ENCODE data around the gene UAP1L1. TPM values are rescaled to one million over a fixed set of nuclear protein-coding genes. Genes with fewer than 3 reads are reported as not detected.
"Not testable (repeated sequence)": the region's sequence is repeated elsewhere in the genome, so short reads cannot be mapped to it uniquely, and the experiment has no call there.

The UAP1L1 gene
- total RNA-seq, 1 experiment from 2014 or later: 12.4 TPM

DNA sequence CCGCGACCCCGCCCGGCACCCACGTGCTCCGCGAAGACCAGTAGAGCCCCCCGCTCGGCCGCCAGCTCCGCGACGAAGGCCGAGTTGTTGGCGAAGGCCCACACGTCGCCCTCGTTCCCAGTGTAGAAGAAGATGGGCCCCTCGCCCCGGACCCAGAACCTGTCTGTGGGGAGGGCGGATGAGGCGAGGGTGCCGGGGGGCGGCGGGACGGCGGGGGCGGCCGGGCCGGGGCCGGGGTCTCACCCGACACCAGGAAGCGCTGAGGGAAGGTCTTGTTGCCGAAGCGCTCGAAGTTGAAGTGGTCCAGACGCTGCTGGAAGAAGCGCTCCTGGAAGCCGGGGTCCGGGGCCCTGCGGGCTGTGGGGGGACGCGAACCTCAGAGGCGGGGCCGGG is 36.9 kb downstream of the UAP1L1 start:
- no peak for DNase-seq (ENCODE audit: low read depth)

DNA sequence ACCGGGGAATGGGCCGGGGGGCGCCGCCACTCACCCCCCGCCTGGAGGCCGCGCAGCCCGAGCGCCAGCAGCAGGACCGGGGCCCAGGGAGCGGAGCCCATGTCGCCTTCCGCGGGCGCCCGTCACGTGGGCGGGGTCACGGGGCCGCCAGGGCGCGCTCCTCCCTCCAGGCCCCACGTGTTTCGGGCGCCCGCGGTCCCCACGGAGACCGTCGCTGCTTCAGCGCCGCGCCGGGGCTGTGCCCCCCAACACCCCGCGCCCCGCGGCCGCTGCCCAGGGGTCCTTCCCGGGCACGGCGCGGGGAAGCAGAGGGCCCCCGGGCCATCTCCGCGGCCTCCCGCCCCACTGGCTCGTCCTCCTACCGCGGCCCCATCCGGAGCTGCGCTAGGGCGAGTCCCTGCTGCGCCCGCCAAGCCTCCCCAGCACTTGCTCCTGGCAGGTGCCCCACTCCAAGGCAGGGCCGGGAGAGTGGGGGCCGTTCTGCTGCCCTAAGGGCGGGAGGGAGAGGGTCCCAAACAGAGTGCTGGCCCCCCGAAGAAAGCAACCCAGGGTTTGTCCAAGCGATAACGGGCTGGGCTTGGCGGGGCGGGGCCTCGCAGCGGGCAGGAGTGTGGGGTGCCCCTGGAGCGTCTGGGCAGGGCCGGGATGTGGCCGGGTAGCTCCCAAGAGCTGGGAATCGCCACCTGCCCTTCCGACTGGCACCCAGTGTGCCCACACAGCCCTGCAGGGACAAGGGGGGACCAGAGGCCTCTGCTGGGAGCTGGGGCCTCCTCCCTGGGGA is 37.5 kb downstream of the UAP1L1 start, which contains the start of gene DPP7:
DPP7 (minus strand) TSS at position 121 of the 781 bp plus-strand sequence; CDS start at position 101, 20 bp downstream.
- peak; percentile 79 for DNase-seq (ENCODE audit: low read depth)

DNA sequence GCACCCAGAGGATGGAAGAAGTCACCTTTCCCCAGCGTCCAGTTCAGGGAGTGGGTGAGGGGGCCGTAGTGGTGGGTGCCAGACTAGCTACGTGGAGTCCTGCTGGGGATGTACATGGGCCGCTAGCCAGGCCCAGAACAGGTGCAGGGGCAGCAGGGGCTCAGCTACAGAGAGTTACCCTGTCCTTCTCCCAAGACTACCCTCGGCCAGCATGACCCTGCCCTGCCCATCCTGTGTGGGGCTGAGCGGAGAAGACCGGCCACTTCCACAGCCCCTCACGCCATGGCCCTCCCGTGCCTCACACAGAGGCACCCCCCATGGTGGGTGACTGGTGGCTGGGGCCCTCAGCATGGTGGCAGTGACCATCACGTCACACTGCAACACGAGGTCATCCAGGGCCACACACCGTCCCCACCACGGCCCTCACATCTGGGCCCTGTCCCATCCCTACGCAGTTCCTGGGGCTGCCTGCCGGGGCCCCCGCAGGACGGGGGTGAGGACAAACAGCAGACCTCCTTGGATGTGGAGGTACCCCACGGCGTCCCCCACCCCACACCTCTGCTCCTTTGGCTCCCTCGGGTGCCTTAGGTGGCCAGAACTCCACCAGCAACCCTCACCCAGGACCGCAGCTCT is 38.2 kb downstream of the UAP1L1 start:
- DNase-seq (ENCODE audit: low read depth): peak; percentile 17

DNA sequence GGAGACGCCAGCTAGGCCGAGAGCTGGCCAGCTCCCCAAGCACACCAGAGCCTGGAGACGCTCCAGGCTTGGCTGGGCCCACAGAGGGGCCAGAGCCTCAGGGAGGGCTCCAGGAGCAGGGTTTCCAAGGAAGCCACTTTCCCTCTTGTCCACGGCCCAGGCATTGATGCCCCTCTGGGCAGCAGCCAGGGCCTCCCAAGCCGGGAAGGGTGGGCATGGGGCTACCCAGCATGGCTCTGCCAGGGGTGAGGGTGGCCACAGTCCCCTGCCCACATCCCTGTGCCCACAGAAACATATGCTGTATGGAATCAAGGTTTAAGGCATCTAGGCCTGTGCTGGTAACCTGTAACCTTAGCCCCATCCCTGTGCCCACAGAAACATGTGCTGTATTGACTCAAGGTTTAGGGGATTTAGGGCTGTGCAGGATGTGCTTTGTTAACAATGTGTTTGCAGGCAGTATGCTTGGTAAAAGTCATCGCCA is 38.8 kb downstream of the UAP1L1 start:
- no peak for DNase-seq (ENCODE audit: low read depth)

DNA sequence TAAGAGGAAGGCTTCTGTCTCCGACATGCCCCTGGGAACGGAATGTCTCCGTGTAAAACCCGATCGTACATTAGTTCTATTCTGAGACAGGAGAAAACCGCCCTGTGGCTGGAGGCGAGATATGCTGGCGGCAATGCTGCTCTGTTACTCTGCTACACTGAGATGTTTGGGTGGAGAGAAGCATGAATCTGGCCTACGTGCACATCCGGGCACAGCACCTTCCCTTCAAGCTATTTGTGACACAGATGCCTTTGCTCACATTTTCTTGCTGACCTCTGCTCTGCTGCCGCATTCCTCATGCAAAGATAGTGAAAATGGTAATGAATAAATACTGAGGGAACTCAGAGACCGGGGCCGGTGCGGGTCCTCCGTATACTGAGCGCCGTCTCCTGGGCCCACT is 39.4 kb downstream of the UAP1L1 start:
- peak; percentile 17 for DNase-seq (ENCODE audit: low read depth)

DNA sequence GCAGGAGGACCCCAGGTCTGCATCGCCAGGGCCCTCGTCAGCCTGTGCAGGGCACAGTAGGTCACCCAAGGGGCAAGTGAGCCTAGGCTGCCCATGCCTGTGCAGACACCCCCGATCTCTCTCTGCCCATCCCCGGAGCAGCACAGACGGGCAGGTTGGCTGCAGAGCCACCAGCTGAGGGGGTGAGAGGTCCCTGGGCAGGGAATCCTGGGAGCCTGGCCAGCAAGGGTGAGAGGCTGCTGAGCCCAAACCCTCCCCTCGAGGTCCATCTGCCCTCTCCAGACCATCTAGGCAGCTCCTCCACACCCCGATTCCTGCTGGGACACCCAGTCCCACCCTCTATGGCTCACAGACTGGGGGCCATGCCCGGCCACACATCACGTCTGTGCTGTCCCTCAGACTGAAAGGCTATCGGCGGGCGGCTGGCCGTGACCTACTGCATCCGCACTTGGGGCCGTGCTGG is 40.0 kb downstream of the UAP1L1 start:
- DNase-seq (ENCODE audit: low read depth): no peak

DNA sequence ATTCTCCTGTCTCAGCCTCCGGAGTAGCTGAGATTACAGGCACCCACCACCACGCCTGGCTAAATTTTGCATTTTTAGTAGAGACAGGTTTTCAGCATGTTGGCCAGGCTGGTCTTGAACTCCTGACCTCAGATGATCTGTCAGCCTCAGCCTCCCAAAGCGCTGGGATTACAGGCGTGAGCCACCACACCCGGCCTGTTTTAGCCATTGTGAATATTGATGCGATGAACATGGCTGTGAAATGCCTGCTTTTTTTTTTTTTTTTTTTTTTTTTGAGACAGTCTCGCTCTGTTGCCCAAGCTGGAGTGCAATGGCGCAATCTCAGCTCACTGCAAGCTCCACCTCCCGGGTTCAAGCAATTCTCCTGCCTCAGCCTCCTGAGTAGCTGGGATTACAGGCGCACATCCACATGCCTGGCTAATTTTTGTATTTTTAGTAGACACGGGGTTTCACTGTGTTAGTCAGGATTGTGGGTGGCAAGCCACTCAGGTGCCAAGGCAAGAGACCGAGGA is 40.8 kb downstream of the UAP1L1 start:
- DNase-seq (ENCODE audit: low read depth): not testable (repeated sequence)

DNA sequence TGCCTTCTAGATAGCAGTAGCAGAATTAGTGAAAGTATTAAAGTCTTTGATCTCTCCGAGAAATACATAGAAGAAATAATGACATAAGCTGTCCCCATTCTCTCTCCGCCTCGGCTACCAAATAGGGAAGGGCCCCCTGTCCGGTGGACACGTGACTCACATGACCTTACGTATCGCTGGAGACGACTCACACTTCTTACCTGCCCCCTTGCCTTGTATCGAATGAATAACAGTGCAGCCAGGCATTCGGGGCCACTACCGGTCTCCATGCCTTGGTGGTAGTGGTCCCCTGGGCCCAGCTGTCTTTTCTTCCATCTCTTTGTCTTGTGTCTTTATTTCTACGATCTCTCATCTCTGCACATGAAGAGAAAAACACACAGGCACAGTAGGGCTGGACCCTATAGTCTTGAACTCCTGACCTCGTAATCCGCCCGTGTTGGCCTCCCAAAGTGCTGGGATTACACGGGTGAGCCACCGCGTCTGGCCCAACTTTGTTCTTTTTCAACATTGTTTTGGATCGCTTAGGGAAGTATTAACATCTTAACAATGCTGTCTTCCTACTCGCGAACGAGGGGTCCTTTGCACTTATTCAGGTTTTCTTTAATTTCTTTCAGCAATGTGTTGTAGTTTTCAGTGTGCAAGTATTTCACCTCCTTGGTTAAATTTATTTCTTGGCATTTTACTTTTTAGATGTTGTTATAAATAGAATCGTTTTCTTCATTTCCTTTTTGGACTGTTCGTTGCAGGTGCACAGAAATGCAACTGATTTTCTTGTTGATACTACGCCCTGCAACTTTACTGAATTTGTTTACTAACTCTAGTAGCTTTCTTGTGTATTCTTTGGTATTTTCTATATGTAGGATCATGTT is 44.8 kb downstream of the UAP1L1 start:
- DNase-seq (ENCODE audit: low read depth): not testable (repeated sequence)

DNA sequence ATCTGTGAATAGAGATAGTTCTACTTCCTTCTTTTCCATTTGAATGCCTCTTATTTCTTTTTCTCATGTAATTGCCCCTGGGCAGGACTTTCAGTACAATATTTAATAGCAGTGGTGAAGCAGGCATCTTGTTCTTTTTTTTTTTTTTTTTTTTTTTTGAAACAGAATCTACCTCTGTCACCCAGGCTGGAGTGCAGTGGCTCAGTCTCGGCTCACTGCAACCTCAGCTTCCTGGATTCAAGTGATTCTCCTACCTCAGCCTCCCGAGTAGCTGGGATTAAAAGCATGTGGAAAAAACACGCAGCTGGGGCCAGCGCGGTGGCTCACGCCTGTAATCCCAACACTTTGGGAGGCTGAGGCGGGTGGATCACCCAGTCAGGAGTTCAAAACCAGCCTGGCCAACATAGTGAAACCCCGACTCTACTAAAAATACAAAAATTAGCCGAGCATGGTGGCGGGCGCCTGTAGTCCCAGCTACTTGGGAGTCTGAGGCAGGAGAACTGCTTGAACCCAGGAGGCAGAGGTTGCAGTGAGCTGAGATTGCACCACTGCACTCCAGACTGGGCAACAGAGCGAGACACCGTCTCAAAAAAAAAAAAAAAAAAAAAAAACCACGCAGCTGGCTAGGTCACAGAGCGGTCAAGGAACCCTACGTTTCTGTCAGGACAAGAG is 45.6 kb downstream of the UAP1L1 start:
- not testable (repeated sequence) for DNase-seq (ENCODE audit: low read depth)

DNA sequence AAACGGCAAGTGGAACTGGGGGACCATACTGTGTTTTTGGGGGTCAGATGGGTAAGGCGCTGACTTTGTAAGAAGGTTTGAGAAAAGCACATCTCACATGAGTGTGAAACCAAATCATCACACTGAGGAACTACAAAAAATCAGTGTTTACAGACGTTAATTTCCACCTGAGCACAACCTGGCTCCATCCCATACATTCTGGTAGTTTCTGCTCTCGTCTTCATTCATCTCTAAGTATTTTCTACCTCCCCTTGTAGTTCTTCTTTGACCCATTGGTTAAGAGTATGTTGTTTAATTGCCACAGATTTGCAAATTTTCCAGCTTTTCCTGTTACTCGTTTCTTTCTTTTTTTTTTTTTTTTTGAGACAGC is 46.1 kb downstream of the UAP1L1 start:
- no peak for DNase-seq (ENCODE audit: low read depth)

DNA sequence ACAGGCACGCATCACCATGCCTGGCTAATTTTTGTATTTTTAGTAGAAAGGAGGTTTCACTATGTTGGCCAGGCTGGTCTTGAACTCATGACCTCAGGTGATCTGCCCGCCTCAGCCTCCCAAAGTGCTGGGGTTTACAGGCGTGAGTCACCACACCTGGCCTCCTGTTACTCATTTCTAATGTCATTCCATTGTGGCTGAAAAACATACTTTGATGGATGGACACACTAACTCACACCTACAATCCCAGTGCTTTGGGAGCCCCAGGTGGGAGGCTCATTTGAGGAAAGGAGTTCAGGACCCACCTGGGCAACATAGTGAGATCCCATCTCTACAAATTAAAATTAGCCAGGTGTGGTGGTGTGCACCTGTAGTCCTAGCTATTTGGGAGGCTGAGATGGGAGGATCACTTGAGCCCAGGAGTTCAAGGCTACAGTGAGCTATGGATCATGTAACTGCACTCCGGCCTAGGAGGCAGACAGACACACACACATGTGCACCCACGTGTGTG is 46.7 kb downstream of the UAP1L1 start:
- not testable (repeated sequence) for DNase-seq (ENCODE audit: low read depth)

DNA sequence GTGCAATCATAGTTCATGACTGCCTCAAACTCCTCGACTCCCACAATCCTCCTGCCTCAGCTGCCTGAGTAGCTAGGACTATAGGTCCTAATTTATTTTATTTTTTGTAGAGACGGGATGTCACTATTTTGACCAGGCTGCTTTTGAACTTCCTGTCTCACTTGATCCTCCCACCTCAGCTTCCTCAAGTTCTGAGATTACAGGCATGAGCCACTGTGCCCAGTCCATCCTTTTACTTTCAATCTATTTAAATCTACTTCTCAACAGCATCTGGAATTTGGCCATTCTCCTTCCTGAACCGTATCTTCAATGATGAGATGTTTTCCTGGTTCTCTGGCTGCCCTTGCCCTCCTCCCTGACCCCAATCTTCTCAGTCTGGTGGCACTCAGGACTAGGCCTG is 49.5 kb downstream of the UAP1L1 start:
- no peak for DNase-seq (ENCODE audit: low read depth)

DNA sequence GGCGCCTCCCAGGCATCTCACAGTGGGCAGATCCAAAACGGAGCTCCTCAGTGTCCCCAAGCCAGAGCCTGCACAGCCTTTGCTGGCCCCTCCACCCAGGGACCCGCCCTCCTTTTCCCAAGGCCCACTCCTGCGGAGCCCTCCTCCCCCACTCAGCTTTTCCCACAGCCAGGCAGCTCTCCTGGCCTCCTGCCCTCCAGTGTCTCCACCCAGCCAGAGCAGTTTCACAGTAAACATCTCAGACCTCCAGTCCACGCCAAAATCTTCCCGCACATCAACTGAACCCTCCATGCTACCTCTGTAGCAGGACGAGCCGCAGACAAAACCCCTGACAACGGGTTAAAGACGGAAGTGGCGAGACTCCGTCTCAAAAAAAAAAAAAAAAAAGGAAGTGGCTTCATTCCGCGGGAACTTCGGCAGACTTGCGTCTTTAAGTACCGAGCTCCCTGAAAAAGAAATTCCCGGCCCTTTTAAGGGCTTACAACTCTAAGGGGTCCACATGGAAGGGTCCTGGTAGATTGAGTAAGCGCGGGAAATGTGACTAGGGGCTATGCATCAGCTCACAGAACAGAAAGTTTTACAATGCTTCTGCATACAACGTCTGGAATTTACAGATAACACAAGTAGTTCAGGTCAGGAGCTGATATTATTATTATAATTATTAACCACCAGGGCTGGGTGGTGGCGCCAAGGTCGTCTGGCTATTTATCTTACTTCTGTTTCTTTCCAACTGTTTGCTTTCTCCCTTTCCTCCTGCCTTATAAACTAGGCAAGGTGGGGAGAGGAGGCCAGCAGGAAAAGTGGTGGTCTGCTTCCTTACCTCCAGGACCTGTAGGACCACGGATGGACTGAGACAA is 50.2 kb downstream of the UAP1L1 start:
- no peak for DNase-seq (ENCODE audit: low read depth)

DNA sequence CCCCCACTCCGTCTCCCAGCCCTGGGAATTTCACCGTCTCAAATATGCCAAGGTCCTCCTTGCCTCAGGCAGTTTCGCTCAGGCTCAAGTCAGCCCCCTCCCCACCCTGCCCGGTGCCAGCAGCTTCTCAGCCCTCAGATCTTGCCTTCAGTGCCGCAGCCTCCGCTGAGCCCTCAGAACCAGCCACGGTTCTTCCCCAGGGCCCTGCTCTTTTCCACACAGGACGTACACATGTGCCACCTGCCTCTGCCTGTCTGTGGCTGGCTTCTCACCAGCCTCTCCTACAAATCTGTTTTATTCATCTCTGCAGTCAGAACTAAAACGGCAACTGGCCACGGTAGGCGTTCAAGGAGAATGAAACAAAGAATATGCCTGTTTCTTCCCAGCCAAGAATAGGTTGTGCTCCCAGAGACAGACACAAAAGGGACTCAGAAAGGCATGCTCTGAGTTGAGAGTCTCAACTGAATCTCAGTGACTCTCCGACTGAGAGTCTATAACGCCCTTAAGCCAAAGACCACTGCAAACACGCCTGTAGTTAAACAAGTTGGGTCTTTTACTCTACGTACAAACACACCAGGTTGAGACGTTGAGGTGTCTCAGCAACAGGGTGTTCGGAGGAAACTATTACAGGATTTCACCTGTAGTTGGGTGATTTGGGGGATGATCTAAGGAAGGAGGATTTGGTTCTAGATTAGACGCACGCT is 51.0 kb downstream of the UAP1L1 start:
- DNase-seq (ENCODE audit: low read depth): no peak

DNA sequence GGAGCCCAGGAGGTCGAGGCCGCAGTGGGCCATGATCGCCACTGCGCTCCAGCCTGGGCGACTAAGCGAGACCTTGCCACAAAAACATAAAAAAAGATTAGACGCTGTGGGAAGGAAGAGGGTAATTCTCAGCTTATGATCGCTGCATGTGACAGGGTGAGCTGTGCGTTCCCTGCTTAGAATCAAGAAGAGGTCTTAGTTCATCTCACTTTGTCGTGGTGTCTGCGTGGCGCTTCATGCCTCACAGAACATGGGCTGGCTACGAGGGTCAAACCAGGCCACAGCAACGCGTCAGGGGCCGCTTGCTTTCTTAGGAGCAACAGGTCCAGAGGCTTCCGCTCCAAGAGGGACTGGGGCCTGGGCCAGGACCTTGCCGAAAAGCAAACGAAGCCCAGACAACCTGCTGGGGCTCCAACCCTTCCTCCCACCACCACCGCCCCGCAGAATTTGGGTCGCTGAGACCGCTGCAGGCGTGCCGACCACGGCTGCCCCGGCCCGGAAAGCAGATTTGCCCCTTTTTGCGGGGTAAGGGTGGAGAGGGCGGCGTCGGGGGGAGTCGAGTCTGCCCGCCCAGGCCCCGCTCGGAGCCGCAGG is 51.6 kb downstream of the UAP1L1 start:
- no peak for DNase-seq (ENCODE audit: low read depth)

DNA sequence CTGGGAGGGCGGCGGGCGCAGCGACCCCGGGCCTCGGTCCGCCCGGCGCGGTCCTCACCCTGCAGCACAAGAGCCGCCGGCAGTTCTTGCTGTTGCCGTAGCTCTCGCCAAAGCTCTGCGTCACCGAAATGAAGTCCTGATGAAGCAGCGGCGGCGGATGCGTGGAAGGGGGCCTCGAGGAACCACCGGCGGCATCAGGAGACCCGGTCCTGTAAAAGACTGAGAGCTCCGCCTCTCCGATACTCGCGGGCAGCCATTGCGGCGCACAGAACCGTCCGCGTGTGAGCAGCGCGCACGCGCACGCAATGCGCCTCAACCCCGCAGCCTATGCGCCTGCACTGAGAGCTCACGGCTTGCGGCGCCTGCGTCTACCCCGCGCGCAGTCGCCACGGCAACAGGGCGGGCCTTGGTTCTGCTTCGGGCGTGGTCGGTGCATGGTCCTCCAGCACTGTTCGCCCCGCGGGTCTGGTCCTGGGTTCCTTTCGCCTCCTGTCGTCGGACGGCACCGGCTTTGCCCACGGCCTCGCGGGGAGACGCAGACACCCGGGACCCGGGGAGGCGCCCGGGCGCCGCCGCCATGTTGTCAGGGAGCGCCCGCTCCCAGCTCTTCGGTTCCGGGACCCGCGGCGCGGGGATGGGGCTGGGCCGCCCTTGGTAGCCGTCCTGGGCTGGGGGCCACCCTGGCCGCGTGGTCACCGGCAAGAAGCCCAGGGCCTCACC is 52.3 kb downstream of the UAP1L1 start:
- DNase-seq (ENCODE audit: low read depth): peak; percentile 98

DNA sequence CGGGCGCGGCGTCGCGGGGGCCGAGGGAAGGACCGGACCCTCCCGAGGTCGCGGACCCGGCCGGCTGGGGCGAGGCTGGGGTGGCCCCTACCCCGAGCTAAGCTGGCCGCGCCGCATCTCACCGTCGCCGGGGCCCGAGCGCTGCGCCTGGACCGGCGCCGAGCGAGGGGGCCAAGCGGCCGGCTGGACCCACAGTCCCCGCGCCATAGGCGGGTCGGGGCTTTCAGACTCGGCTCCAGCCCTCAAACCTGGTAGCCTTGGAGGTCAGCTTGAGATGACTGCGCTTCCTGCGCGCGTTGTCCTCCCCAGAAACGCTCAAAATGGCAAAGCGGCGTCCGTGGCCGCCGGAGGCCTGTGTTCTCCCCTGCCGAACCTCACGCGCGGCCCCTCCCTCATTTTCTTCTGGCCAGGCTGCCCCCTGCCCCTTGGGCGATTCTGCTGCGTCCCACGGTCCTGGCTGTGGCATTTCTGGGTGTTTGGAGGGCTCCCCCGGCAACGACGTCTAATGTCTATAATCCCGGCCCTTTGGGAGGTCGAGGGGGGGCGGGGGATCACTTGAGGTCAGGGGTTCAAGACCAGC is 52.9 kb downstream of the UAP1L1 start:
- DNase-seq (ENCODE audit: low read depth): peak; percentile 47
